Measurements from ENCODE around the gene CHST9.

The CHST9 gene

DNA sequence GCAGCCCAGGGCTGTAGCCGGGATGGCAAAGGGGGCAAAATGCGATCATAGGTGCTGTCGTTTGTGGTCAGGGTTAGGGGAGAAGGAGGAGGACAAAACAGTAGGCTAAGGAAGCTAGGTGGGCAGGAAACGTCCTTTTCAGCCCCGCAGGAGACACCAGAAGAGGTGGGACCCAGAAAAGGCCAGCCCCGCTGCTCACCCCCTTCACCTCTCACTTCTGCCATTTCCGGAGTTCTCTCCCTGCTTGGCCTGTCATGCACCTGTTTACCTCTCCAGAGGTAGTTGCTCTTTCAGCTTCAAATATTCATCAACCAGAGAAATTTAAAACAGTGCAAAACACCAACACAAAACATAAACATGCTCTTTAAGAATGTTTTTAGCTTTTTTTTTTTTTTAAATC, 320.4 kb downstream of the CHST9 start:
- DNase-seq (ENCODE audit: low read depth): no peak

DNA sequence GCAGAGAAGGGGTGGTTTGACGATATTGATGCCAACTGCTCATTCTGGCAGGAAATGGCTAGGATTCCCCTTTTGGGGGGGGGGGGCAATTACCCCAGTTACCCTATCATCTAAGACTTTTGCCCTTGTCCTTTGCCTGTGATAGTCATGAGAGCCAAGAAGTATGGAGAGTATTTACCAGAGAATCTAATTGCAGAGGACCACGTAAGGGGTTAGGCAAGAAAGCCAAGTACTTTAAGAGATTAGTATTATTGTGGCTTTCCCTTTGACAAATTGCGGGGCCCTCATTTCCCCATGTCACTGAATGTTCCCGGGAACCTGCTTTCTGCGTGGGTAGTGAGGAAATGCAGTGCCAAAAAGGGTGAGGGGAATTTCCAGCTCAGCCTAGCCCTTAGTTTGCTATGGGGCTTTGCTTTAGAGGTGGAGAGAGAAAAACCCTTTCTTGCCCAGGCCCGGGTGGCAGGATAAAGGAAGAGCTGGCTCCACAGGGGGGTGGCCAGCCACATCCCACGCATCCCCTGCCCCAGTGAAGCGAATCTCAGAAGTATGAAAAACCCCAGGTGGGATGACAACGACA, 321.1 kb downstream of the CHST9 start:
- no peak for DNase-seq (ENCODE audit: low read depth)

GRCh38 chr18:26863122-26863879, 321.8 kb downstream of the CHST9 start:
- no peak for DNase-seq (ENCODE audit: low read depth)

- no peak for DNase-seq (ENCODE audit: low read depth)
Observed at GRCh38 chr18:26862084-26862483, 323.0 kb downstream of the CHST9 start.
